Measurements from ENCODE around the gene MB.

MB gene

DNA sequence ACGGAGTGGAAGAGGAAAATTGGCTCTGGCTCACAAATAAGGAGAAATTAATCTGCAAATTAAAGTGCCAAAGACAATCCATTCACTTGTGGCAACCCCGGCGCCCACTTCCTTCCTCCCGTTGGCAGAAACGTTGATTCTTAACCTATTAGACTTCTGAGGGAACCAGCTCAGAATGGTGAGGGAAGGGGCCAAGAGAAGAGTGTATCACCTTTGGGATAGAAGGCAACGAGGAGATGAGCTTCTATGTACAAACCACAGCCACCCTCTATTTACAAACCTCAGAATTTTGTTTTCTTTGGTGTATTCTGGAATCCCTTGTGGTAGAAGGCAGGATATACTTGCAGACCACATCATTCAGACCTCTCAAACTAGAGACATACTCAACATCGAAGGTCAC, 1.1 kb downstream of the MB start:
- no peaks in the 10 kb centered on the region for H3K36me3 ChIP-seq (ENCODE audit: control insufficient read depth in 2 of 2, insufficient read depth in 2 of 2, low read length in 2 of 2)
- H3K9me3 ChIP-seq (ENCODE audit: control insufficient read depth in 2 of 2, low read length in 2 of 2) = no peaks in the 10 kb centered on the region
- no peak overlapping the region for H3K9ac ChIP-seq (ENCODE audit: low read length in 2 of 2)
- H3K4me3 ChIP-seq (ENCODE audit: low read length in 2 of 2) = no peak overlapping the region
- no peak overlapping the region for H3K27ac ChIP-seq (ENCODE audit: low read length)
- no peaks in the 10 kb centered on the region for H3K27me3 ChIP-seq (ENCODE audit: control insufficient read depth in 1 of 2, insufficient read depth in 2 of 2, low read length in 2 of 2)
- H3K4me1 ChIP-seq (ENCODE audit: control insufficient read depth, insufficient read depth, low read length) = peaks cover 11% of the 10 kb centered on the region

DNA sequence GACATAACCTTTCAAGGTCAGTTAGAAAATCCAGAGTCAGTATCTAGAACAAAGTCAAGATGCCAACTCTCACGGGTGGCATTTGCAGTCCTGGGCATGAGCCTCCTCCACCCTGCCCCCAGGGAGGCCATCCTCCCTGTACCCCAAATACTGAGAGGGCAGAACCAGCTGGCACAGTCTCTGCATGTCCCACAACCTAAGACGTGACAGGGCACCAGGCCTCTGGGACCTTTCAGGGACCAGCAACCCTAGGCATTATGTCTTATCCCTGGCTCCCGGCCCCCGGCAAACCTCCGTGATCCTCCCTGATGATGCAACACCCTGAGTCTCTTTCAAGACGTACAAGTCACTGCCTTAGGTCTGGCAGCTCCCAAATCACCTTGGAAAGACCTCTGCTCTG, 2.0 kb downstream of the MB start:
- peaks cover 4% of the 10 kb centered on the region for H3K4me1 ChIP-seq (ENCODE audit: control insufficient read depth, insufficient read depth, low read length)
- H3K27ac ChIP-seq (ENCODE audit: low read length) = no peak overlapping the region
- H3K4me3 ChIP-seq (ENCODE audit: low read length in 2 of 2) = no peak overlapping the region
- H3K27me3 ChIP-seq (ENCODE audit: control insufficient read depth in 1 of 2, insufficient read depth in 2 of 2, low read length in 2 of 2) = no peaks in the 10 kb centered on the region
- H3K36me3 ChIP-seq (ENCODE audit: control insufficient read depth in 2 of 2, insufficient read depth in 2 of 2, low read length in 2 of 2) = no peaks in the 10 kb centered on the region
- H3K9me3 ChIP-seq (ENCODE audit: control insufficient read depth in 2 of 2, low read length in 2 of 2) = no peaks in the 10 kb centered on the region
- no peak overlapping the region for H3K9ac ChIP-seq (ENCODE audit: low read length in 2 of 2)

- Histone ChIP-seq H3K27ac (ENCODE audit: low read length) (no peak overlapping the region), H3K36me3 (ENCODE audit: control insufficient read depth in 2 of 2, insufficient read depth in 2 of 2, low read length in 2 of 2) (no peaks in the 10 kb centered on the region), H3K4me1 (ENCODE audit: control insufficient read depth, insufficient read depth, low read length) (peaks cover under 1% of the 10 kb centered on the region), H3K9ac (ENCODE audit: low read length in 2 of 2) (no peak overlapping the region), H3K9me3 (ENCODE audit: control insufficient read depth in 2 of 2, low read length in 2 of 2) (no peaks in the 10 kb centered on the region), H3K4me3 (ENCODE audit: low read length in 2 of 2) (no peak overlapping the region), H3K27me3 (ENCODE audit: control insufficient read depth in 1 of 2, insufficient read depth in 2 of 2, low read length in 2 of 2) (no peaks in the 10 kb centered on the region)
These were observed 2.7 kb downstream of the MB start for GRCh38 chr22:35614404-35614803.

DNA sequence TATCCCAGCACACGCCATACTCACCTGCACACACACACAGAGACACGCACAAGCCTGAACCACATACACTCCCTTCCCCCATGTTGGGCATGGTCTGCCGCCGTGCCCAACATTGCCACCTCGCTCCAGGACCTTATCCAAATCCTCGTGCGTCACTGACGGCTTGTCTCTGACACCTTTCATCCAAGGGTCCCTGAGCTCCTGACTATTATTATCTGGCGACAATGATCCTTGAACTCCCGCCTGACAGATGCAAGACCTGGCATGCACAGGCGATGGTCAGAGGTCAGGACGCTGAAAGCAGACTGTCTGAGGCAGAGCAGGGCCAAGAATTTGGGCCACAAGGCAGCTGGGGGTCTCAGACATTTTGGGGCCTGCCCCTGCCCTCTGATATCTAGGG, 4.2 kb downstream of the MB start:
- Histone ChIP-seq H3K9ac (ENCODE audit: low read length in 2 of 2) (no peak overlapping the region), H3K9me3 (ENCODE audit: control insufficient read depth in 2 of 2, low read length in 2 of 2) (no peaks in the 10 kb centered on the region), H3K27me3 (ENCODE audit: control insufficient read depth in 1 of 2, insufficient read depth in 2 of 2, low read length in 2 of 2) (no peaks in the 10 kb centered on the region), H3K36me3 (ENCODE audit: control insufficient read depth in 2 of 2, insufficient read depth in 2 of 2, low read length in 2 of 2) (no peaks in the 10 kb centered on the region), H3K27ac (ENCODE audit: low read length) (no peak overlapping the region), H3K4me3 (ENCODE audit: low read length in 2 of 2) (no peak overlapping the region), H3K4me1 (ENCODE audit: control insufficient read depth, insufficient read depth, low read length) (no peaks in the 10 kb centered on the region)

- Histone ChIP-seq H3K9me3 (ENCODE audit: control insufficient read depth in 2 of 2, low read length in 2 of 2) (no peaks in the 10 kb centered on the region), H3K4me1 (ENCODE audit: control insufficient read depth, insufficient read depth, low read length) (no peaks in the 10 kb centered on the region), H3K27me3 (ENCODE audit: control insufficient read depth in 1 of 2, insufficient read depth in 2 of 2, low read length in 2 of 2) (no peaks in the 10 kb centered on the region), H3K4me3 (ENCODE audit: low read length in 2 of 2) (no peak overlapping the region), H3K9ac (ENCODE audit: low read length in 2 of 2) (no peak overlapping the region), H3K27ac (ENCODE audit: low read length) (no peak overlapping the region), H3K36me3 (ENCODE audit: control insufficient read depth in 2 of 2, insufficient read depth in 2 of 2, low read length in 2 of 2) (no peaks in the 10 kb centered on the region)
These were observed 5.1 kb downstream of the MB start for GRCh38 chr22:35611891-35612576.

GRCh38 chr22:35611200-35611890, 5.8 kb downstream of the MB start:
- Histone ChIP-seq H3K36me3 (ENCODE audit: control insufficient read depth in 2 of 2, insufficient read depth in 2 of 2, low read length in 2 of 2) (no peaks in the 10 kb centered on the region), H3K27me3 (ENCODE audit: control insufficient read depth in 1 of 2, insufficient read depth in 2 of 2, low read length in 2 of 2) (no peaks in the 10 kb centered on the region), H3K9me3 (ENCODE audit: control insufficient read depth in 2 of 2, low read length in 2 of 2) (no peaks in the 10 kb centered on the region), H3K4me1 (ENCODE audit: control insufficient read depth, insufficient read depth, low read length) (peaks cover 4% of the 10 kb centered on the region), H3K27ac (ENCODE audit: low read length) (no peak overlapping the region), H3K4me3 (ENCODE audit: low read length in 2 of 2) (no peak overlapping the region), H3K9ac (ENCODE audit: low read length in 2 of 2) (no peak overlapping the region)

DNA sequence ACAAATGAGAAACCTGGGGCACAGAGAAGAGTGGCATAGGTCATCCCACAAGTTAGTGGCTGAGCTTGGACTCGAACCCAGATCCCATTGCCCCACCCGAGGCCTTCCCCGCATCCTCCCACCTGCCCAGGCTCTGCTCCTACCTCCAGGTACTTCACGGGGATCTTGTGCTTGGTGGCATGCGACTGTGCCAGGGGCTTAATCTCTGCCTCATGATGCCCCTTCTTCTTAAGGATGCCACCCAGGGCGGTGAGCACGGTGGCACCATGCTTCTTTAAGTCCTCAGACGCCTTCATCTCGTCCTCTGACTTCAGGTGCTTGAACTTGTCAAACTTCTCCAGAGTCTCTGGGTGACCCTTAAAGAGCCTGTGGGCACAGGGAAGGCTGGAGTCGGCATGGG, 6.4 kb downstream of the MB start:
- H3K27ac ChIP-seq (ENCODE audit: low read length) = no peak overlapping the region
- no peaks in the 10 kb centered on the region for H3K9me3 ChIP-seq (ENCODE audit: control insufficient read depth in 2 of 2, low read length in 2 of 2)
- no peaks in the 10 kb centered on the region for H3K36me3 ChIP-seq (ENCODE audit: control insufficient read depth in 2 of 2, insufficient read depth in 2 of 2, low read length in 2 of 2)
- no peak overlapping the region for H3K9ac ChIP-seq (ENCODE audit: low read length in 2 of 2)
- H3K4me1 ChIP-seq (ENCODE audit: control insufficient read depth, insufficient read depth, low read length) = peaks cover 10% of the 10 kb centered on the region
- H3K27me3 ChIP-seq (ENCODE audit: control insufficient read depth in 1 of 2, insufficient read depth in 2 of 2, low read length in 2 of 2) = no peaks in the 10 kb centered on the region
- H3K4me3 ChIP-seq (ENCODE audit: low read length in 2 of 2) = no peak overlapping the region

DNA sequence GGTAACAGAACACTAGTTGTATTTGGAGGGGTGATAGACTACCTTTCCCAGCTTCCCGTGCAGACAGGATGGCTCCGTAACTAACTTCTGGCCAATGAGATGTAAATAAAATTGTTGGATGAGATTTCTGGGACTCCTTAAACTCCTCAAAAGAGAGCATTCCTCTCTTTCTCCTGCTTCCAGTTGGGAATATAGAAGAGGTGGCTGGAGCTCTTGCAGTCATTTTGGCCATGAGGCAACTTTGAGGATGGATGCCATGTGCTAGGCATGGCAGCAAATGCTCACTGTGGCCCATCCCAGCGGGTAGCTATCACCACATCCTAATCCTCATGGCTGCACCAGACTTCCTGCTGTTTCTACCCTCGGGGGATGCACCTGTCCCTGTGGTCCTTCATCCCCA, 7.4 kb downstream of the MB start:
- no peaks in the 10 kb centered on the region for H3K27me3 ChIP-seq (ENCODE audit: control insufficient read depth in 1 of 2, insufficient read depth in 2 of 2, low read length in 2 of 2)
- no peaks in the 10 kb centered on the region for H3K9me3 ChIP-seq (ENCODE audit: control insufficient read depth in 2 of 2, low read length in 2 of 2)
- H3K4me3 ChIP-seq (ENCODE audit: low read length in 2 of 2) = no peak overlapping the region
- H3K36me3 ChIP-seq (ENCODE audit: control insufficient read depth in 2 of 2, insufficient read depth in 2 of 2, low read length in 2 of 2) = no peaks in the 10 kb centered on the region
- no peak overlapping the region for H3K9ac ChIP-seq (ENCODE audit: low read length in 2 of 2)
- peaks cover 15% of the 10 kb centered on the region for H3K4me1 ChIP-seq (ENCODE audit: control insufficient read depth, insufficient read depth, low read length)
- H3K27ac ChIP-seq (ENCODE audit: low read length) = no peak overlapping the region

DNA sequence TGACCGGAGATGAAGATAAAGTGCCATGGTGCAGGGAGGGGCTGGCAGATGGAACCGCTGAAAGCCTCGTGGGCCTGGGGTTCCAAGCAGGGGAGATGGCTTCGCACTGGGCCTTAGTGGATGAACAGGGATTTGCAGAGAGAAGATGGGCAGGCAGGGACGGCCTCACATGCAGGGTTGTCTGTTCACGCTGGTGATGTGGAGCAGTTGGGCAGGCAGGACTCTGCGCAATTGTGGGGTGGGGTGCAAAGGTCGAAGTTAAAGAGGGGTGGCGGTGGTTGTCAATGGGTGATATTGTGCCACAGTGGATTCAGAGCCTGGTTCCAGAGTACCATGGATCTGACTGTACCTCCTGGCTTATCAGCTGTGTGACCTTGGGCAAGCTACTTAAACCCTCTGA, 7.9 kb downstream of the MB start:
- H3K9me3 ChIP-seq (ENCODE audit: control insufficient read depth in 2 of 2, low read length in 2 of 2) = no peaks in the 10 kb centered on the region
- no peak overlapping the region for H3K9ac ChIP-seq (ENCODE audit: low read length in 2 of 2)
- H3K36me3 ChIP-seq (ENCODE audit: control insufficient read depth in 2 of 2, insufficient read depth in 2 of 2, low read length in 2 of 2) = no peaks in the 10 kb centered on the region
- no peaks in the 10 kb centered on the region for H3K27me3 ChIP-seq (ENCODE audit: control insufficient read depth in 1 of 2, insufficient read depth in 2 of 2, low read length in 2 of 2)
- H3K27ac ChIP-seq (ENCODE audit: low read length) = no peak overlapping the region
- H3K4me1 ChIP-seq (ENCODE audit: control insufficient read depth, insufficient read depth, low read length) = peaks cover 15% of the 10 kb centered on the region
- no peak overlapping the region for H3K4me3 ChIP-seq (ENCODE audit: low read length in 2 of 2)

DNA sequence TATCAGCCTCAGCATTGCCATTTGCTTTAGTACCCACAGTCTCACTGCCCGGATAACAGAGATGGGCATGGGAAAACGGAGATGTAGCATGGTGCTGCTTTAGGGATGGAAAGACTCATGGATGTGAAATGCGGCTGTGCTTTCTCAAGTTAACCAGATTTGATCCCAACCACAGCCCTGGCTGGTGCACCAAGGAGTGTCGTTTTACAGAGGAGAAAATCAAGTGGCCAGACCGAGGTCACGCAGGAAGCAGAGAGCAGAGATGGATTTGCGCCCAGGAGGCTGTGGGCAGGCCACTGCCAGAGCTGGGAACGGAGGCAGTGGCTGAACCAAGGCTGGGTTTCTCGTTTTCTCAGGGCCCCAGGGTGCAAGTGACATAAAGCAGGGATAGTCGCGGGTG, 9.0 kb downstream of the MB start:
- H3K4me1 ChIP-seq (ENCODE audit: control insufficient read depth, insufficient read depth, low read length) = peaks cover 15% of the 10 kb centered on the region
- H3K9ac ChIP-seq (ENCODE audit: low read length in 2 of 2) = no peak overlapping the region
- no peaks in the 10 kb centered on the region for H3K27me3 ChIP-seq (ENCODE audit: control insufficient read depth in 1 of 2, insufficient read depth in 2 of 2, low read length in 2 of 2)
- H3K9me3 ChIP-seq (ENCODE audit: control insufficient read depth in 2 of 2, low read length in 2 of 2) = no peaks in the 10 kb centered on the region
- no peaks in the 10 kb centered on the region for H3K36me3 ChIP-seq (ENCODE audit: control insufficient read depth in 2 of 2, insufficient read depth in 2 of 2, low read length in 2 of 2)
- no peak overlapping the region for H3K4me3 ChIP-seq (ENCODE audit: low read length in 2 of 2)
- no peak overlapping the region for H3K27ac ChIP-seq (ENCODE audit: low read length)

- peaks cover 15% of the 10 kb centered on the region for H3K4me1 ChIP-seq (ENCODE audit: control insufficient read depth, insufficient read depth, low read length)
- no peaks in the 10 kb centered on the region for H3K9me3 ChIP-seq (ENCODE audit: control insufficient read depth in 2 of 2, low read length in 2 of 2)
- no peak overlapping the region for H3K27ac ChIP-seq (ENCODE audit: low read length)
- peak overlapping the region in 1 of 2 donors; percentile 22 for H3K4me3 ChIP-seq (ENCODE audit: low read length in 2 of 2)
- H3K27me3 ChIP-seq (ENCODE audit: control insufficient read depth in 1 of 2, insufficient read depth in 2 of 2, low read length in 2 of 2) = no peaks in the 10 kb centered on the region
- H3K36me3 ChIP-seq (ENCODE audit: control insufficient read depth in 2 of 2, insufficient read depth in 2 of 2, low read length in 2 of 2) = no peaks in the 10 kb centered on the region
- H3K9ac ChIP-seq (ENCODE audit: low read length in 2 of 2) = no peak overlapping the region
These were observed 10.2 kb downstream of the MB start for GRCh38 chr22:35606916-35607315.
